Peyer's patch (tissue), 4 donors: ENCODE data around the gene PCDH1.
A peak's percentile ranks its signal among the peaks of the same experiment; 100 is the strongest.

Source experiments
- CTCF ChIP-seq, 6 experiments: fragments of 450-650 bp in 4 of 6; fragments of 200-600 bp in 2 of 6; sonication (generic) in 1 of 6; IDR thresholded peaks; one replicate each; pipeline ENCODE4 v1.5.1; 2017 to 2019; ENCODE audit warnings: antibody characterized with exemption in 6 of 6, mild to moderate bottlenecking in 3 of 6, moderate library complexity in 1 of 6
- POLR2A ChIP-seq, 2 donors: fragments of 450-650 bp; IDR thresholded peaks; one replicate each; pipeline ENCODE4 v1.5.1; 2017; ENCODE audit warnings: antibody characterized with exemption in 2 of 2, mild to moderate bottlenecking in 2 of 2, moderate library complexity in 2 of 2

DNA sequence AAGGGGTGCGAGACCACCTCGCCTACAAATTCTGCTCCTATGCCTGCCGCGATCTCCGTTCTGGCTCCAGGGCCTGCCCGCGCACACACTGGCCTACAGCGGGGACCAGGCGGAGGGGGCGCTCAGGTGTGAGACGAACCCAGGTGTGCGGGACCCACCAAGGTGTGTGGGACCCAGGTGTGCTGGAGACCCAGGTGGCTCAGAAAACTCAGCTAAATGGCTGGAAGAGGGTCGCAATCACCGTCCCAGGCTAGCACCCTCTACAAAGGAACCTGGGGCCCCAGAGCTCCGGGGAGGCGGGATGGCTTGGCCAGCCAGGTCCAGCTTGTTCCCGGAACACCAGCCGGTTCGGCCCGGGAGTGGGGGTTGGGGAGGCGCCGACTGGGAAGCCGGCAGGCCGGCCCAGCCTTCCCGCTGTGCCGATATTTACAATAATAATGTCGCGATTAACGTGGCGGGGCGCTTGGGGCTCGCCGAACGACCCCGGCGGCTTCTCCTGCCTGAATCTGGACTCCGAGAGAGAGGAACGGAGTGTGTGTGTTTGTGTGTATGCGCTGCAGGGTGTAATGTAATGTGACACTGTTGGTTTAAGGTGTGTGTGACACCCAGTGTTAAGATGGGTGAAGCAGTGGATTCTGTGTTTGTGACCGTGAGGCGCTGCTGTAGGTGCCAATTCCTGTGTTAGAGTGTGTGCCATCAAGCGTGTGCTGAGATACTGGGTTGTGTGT lies 1.4 kb downstream of the PCDH1 start:
- peak; percentile 39 to 46 for TF ChIP-seq POLR2A (IDR thresholded peaks at IDR 0.05)
- no peak for TF ChIP-seq CTCF (IDR thresholded peaks at IDR 0.05)
